Activated CD4-positive, alpha-beta T cell treated with anti-CD3 and anti-CD28 coated beads for 36 hours (primary cell): Measurements from ENCODE around the gene NELL1. TPM values are rescaled to one million over a fixed set of nuclear protein-coding genes. Genes with fewer than 3 reads are reported as not detected.

Experiments
- ATAC-seq: fragments of 200-7000 bp; cut with Tn5 transposase; one replicate; pipeline ENCODE4 v1.10.0; 2021; ENCODE audit warnings: mild to moderate bottlenecking, moderate library complexity
- CTCF ChIA-PET: fragments of 350-600 bp; sonication (Branson Sonifier 250); formaldehyde crosslinking; loops from one replicate; lab custom pipeline; 2021; ENCODE audit warnings: antibody characterized with exemption; lab: Charles Lee
- POLR2A ChIA-PET: fragments of 350-600 bp; sonication (Branson Sonifier 250); formaldehyde crosslinking; loops from one replicate; lab custom pipeline; 2021; ENCODE audit warnings: antibody characterized with exemption, inconsistent platforms; lab: Charles Lee
- DNase-seq: peaks from one replicate; pipeline ENCODE4 v3.0.0-alpha.2; 2020
- H3K27ac Mint-ChIP-seq: one replicate; pipeline ENCODE4 v1.8.0; 2021; ENCODE audit warnings: mixed read lengths
- H3K27me3 Mint-ChIP-seq: one replicate; pipeline ENCODE4 v1.8.0; 2021; ENCODE audit warnings: mixed read lengths
- H3K36me3 Mint-ChIP-seq: one replicate; pipeline ENCODE4 v1.8.0; 2021; ENCODE audit warnings: low read depth, mixed read lengths
- H3K4me1 Mint-ChIP-seq: one replicate; pipeline ENCODE4 v1.8.0; 2021; ENCODE audit warnings: mixed read lengths
- H3K4me3 Mint-ChIP-seq: one replicate; pipeline ENCODE4 v1.8.0; 2021; ENCODE audit warnings: mild to moderate bottlenecking, moderate library complexity, mixed read lengths
- H3K9me3 Mint-ChIP-seq: one replicate; pipeline ENCODE4 v1.8.0; 2021; ENCODE audit warnings: low read depth, mixed read lengths
- intact Hi-C, 2 experiments: fragments of 100-400 bp; cut with DNase I in 1 of 2; cut with micrococcal nuclease in 1 of 2; formaldehyde crosslinking; loops; one replicate each; pipeline versions ENCODE4 v1.14.2 to v1.15.1; 2022 to 2024; cut with DNase I, micrococcal nuclease
- total RNA-seq, 2 experiments: library from RNA; stranded (reverse); gene quantifications; one replicate each; pipeline ENCODE4 v1.2.3, GENCODE V29; 2021

Gene NELL1
- total RNA-seq, 2 experiments from 2014 or later = not detected

DNA sequence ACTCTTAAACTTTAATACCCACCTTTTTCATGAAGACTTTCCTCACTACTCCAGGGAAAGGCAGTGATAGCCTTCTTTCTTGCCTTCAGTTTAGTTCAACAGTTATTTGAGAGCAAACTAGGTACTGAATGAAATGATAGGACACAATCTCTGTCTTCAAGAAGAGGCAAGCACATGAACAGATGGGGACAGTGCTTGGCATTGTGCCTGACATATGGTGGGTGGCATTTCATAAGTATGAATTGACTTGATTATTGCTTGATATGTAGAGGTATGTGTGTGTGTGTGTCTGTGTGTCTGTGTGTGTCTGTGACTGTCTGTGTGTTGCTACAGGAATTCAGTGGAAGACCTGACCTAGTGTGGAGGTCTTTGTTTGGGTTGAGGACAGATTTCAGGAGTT is 504.1 kb downstream of the NELL1 start:
- DNase-seq = no peak
- no peaks in the 10 kb centered on the region for H3K36me3 Mint-ChIP-seq
- POLR2A ChIA-PET = no interaction called here
- CTCF ChIA-PET = no interaction called here
- intact Hi-C loops = no loop called here
- ATAC-seq = no peak
- no peak overlapping the region for H3K4me3 Mint-ChIP-seq
- no peak overlapping the region for H3K27ac Mint-ChIP-seq
- H3K27me3 Mint-ChIP-seq = no peaks in the 10 kb centered on the region
- peaks cover 2% of the 10 kb centered on the region for H3K9me3 Mint-ChIP-seq
- no peaks in the 10 kb centered on the region for H3K4me1 Mint-ChIP-seq

DNA sequence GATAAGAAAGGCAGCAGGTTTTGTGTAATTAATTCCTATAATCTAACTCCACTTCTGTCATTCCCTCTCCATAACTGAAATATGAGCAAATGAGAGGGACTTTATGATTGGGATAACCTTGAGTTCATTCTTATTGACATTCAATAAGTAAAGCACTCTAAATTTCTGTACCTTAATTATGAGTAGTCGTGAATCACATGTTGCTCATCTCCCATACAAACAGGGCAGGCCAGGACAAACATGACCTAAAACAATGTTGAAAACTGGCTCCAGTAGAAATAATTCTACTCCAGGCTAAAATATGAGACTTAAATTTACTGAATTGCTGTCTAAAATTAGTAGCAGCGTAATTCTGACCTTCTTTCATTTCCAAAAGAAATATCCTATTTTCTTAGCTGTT is 505.4 kb downstream of the NELL1 start:
- H3K9me3 Mint-ChIP-seq = peaks cover 2% of the 10 kb centered on the region
- POLR2A ChIA-PET = no interaction called here
- H3K4me1 Mint-ChIP-seq = no peaks in the 10 kb centered on the region
- ATAC-seq = no peak
- no peak for DNase-seq
- CTCF ChIA-PET = interaction anchor here (0.7 kb wide), 1 partner anchor 302 kb away, joined by 3 read pairs; no protein-coding TSS in a partner anchor
- H3K4me3 Mint-ChIP-seq = no peak overlapping the region
- no peaks in the 10 kb centered on the region for H3K36me3 Mint-ChIP-seq
- intact Hi-C loops = no loop called here
- no peak overlapping the region for H3K27ac Mint-ChIP-seq
- H3K27me3 Mint-ChIP-seq = no peaks in the 10 kb centered on the region

DNA sequence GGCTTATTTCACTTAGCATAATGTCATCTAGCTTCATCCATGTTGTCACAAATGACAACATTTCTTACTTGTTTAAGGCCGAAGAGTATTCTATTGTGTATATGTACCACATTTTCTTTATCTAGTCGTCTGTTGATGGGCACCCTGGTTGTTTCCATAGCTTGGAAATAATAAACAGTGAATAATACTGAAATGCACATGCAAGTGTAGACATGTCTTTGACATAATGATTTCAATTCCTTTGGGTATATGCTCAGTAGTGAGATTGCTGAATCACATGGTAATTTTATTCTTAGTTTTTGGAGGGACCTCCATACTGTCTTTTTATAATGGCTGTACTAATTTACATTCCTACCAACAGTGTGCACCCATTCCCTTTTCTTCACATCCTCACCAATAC is 508.0 kb downstream of the NELL1 start:
- ChIA-PET CTCF (no interaction called here), POLR2A (no interaction called here)
- DNase-seq (no peak), ATAC-seq (no peak)
- Mint-ChIP-seq H3K4me1 (no peaks in the 10 kb centered on the region), H3K4me3 (no peak overlapping the region), H3K36me3 (no peaks in the 10 kb centered on the region), H3K27ac (no peak overlapping the region), H3K27me3 (no peaks in the 10 kb centered on the region), H3K9me3 (no peaks in the 10 kb centered on the region)
- intact Hi-C loops = no loop called here

DNA sequence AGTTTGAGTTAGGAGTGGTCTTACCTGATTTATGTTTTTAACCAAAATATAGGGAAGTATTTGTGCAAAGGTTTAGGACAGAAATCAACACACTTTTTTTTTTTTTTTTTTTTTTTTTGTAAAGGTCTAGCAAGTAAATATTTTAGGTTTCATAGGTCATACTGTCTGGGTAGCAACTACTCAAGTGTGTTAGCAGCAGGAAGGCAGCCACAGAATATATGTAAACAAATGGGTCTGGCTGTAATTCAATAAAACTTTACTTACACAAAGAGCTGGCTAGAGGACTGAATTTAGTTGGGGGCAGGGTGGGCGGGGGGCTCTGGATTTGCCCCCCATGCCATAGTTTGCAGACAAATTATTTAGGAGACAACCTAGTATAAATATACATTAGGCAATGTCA is 510.4 kb downstream of the NELL1 start:
- no peaks in the 10 kb centered on the region for H3K36me3 Mint-ChIP-seq
- ChIA-PET CTCF (no interaction called here), POLR2A (no interaction called here)
- intact Hi-C loops = no loop called here
- no peak overlapping the region for H3K4me3 Mint-ChIP-seq
- no peak for DNase-seq
- no peaks in the 10 kb centered on the region for H3K27me3 Mint-ChIP-seq
- no peaks in the 10 kb centered on the region for H3K9me3 Mint-ChIP-seq
- no peak for ATAC-seq
- no peak overlapping the region for H3K27ac Mint-ChIP-seq
- no peaks in the 10 kb centered on the region for H3K4me1 Mint-ChIP-seq

DNA sequence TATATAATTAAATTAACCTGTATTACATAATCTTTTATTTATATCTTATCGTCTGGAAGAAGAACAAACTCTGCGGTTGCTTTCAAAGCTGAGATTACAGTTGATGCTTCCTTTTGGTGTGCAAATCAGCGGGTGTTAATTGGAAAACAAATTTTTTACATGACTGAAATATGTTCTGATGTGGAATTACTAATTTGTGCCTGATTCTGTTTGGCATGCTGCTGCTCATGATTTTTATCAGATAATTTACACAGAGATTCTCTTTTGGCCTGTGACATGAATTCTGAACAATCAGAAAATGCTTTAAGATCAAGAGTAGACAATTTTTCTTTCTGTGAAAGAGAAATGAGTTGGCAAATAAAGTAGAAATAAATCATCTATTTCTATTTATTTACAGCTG is 510.8 kb downstream of the NELL1 start:
- intact Hi-C loops = no loop called here
- peaks cover 2% of the 10 kb centered on the region for H3K9me3 Mint-ChIP-seq
- CTCF ChIA-PET = no interaction called here
- H3K36me3 Mint-ChIP-seq = no peaks in the 10 kb centered on the region
- POLR2A ChIA-PET = no interaction called here
- no peaks in the 10 kb centered on the region for H3K27me3 Mint-ChIP-seq
- no peak overlapping the region for H3K4me3 Mint-ChIP-seq
- H3K4me1 Mint-ChIP-seq = no peaks in the 10 kb centered on the region
- ATAC-seq (no peak), DNase-seq (no peak)
- no peak overlapping the region for H3K27ac Mint-ChIP-seq

DNA sequence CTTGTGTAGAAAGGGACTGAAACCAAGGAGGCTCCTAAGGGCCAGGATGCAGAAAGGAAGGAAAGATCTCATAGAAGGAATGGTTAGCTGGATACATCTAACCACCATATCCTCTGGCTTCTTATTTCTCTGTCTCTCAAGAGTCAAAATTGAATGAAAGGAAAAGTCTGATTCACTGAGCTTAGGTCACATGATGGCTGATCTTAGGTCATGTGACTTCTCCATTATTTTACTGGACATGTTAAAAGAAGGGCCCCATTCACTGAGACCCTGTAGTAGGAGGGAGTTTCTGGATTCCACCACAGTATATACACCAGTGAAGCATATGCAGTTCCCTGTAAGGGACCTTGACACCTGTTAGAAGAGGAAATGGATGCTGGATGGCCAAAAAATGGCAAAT is 516.6 kb downstream of the NELL1 start:
- intact Hi-C loops = no loop called here
- Mint-ChIP-seq H3K9me3 (peaks cover 11% of the 10 kb centered on the region), H3K4me1 (no peaks in the 10 kb centered on the region), H3K36me3 (no peaks in the 10 kb centered on the region), H3K27ac (no peak overlapping the region), H3K27me3 (no peaks in the 10 kb centered on the region), H3K4me3 (no peak overlapping the region)
- POLR2A ChIA-PET = no interaction called here
- DNase-seq = no peak
- no peak for ATAC-seq
- CTCF ChIA-PET = no interaction called here

DNA sequence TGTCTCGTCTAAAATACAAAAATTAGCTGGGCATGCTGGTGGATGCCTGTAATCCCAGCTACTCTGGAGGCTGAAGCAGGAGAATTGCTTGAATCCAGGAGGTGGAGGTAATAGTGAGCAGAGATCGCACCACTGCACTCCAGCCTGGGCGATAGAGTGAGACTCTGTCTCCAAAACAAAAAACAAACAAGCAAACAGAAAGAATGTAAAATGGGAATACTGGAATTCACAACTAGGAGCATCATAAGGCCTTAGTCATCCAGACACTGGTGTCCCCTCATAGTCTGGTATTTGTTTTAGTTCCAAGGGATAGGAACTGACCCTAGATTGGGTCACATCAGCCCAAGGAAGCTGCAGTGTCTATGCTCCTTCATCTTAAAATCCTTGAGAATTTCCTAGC is 520.8 kb downstream of the NELL1 start:
- H3K4me3 Mint-ChIP-seq = no peak overlapping the region
- POLR2A ChIA-PET = no interaction called here
- no peaks in the 10 kb centered on the region for H3K4me1 Mint-ChIP-seq

DNA sequence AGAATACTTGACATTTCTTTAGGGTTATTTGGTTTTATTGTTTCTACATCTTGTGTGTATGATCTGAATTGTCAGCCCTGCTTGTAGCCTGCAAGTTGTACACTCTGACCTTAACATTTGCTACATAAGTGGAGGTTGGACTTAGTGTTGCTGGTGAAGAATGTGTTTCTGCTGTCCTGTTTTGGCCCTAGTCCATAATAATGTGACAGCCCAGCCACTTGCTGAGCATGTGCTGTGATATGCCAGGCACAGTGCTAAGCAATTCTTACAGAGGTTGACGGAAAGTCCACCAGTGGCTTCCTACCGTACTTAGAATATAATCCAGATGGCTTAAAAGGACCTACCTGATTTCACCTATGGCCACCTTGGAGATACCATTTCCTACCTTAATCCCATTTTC is 526.6 kb downstream of the NELL1 start:
- POLR2A ChIA-PET = no interaction called here
- Mint-ChIP-seq H3K36me3 (no peaks in the 10 kb centered on the region), H3K4me1 (no peaks in the 10 kb centered on the region), H3K27ac (no peak overlapping the region), H3K27me3 (no peaks in the 10 kb centered on the region), H3K9me3 (peaks cover 7% of the 10 kb centered on the region), H3K4me3 (no peak overlapping the region)
- CTCF ChIA-PET = no interaction called here
- no peak for ATAC-seq
- intact Hi-C loops = no loop called here
- no peak for DNase-seq

More for the DNA sequence above, 520.8 kb downstream of the NELL1 start:
- Mint-ChIP-seq H3K27me3 (no peaks in the 10 kb centered on the region), H3K27ac (no peak overlapping the region), H3K9me3 (peaks cover 11% of the 10 kb centered on the region), H3K36me3 (no peaks in the 10 kb centered on the region)
- CTCF ChIA-PET = no interaction called here
- intact Hi-C loops = no loop called here
- DNase-seq (no peak), ATAC-seq (no peak)

DNA sequence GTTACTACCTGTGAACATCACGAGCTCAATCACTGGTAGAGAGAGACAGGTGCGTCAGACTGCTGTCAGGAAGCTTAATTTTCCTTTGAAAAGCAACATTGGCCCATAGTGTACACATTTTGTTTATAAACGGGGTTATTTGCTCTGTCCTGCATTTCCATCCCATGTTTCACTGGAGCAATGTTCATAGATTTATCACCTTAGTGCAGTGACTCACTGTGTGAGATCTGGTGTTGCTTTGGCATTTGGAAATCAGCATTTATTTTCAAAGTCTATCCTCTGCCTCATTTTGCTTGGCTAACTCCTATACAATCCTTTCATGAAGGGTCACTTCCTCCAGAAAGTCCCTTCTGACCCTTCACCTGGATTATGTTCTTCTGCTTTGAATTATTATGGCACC is 529.1 kb downstream of the NELL1 start:
- CTCF ChIA-PET = no interaction called here
- DNase-seq (no peak), ATAC-seq (no peak)
- no peaks in the 10 kb centered on the region for H3K27me3 Mint-ChIP-seq
- no peak overlapping the region for H3K4me3 Mint-ChIP-seq
- H3K27ac Mint-ChIP-seq = no peak overlapping the region
- H3K9me3 Mint-ChIP-seq = peaks cover 16% of the 10 kb centered on the region
- POLR2A ChIA-PET = no interaction called here
- no peaks in the 10 kb centered on the region for H3K36me3 Mint-ChIP-seq
- intact Hi-C loops = no loop called here
- H3K4me1 Mint-ChIP-seq = no peaks in the 10 kb centered on the region

DNA sequence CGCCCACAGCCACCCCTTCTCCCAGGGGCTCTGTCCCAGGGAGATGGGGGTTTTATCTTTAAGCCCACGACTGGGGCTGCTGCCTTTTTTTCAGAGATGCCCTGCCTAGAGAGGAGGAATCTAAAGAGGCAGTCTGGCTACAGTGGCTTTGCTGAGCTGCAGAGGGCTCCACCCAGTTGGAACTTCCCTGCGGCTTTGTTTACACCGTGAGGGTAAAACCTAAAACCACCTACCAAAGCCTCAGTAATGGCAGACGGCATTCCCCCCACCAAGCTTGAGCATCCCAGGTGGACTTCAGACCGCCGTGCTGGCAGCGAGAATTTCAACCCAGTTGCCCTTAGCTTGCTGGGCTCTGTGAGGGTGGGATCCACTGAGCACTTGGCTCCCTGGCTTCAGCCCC is 535.8 kb downstream of the NELL1 start:
- Mint-ChIP-seq H3K36me3 (no peaks in the 10 kb centered on the region), H3K4me1 (no peaks in the 10 kb centered on the region), H3K27ac (no peak overlapping the region), H3K27me3 (no peaks in the 10 kb centered on the region), H3K9me3 (peaks cover 14% of the 10 kb centered on the region), H3K4me3 (no peak overlapping the region)
- intact Hi-C loops = no loop called here
- ChIA-PET CTCF (no interaction called here), POLR2A (no interaction called here)
- ATAC-seq = no peak
- no peak for DNase-seq

DNA sequence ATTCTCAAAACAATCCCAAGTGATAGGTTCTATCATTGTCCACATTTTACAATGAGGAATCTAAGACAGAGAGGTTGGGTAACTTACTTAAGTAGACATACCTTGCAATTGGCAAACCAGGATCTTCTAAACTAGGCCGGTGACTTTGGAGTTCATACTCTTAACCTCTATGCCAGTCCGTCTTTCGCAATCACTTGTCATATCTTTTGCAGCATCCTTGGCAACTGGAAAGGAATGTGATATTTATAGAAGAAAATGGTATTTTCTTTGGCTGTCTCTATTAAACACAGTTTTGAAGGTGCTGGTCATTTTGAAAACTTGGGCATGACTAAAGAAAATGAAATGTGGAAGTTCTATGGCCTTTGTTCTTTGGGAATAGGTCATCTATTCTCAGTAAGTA is 556.5 kb downstream of the NELL1 start:
- no peaks in the 10 kb centered on the region for H3K4me1 Mint-ChIP-seq
- H3K36me3 Mint-ChIP-seq = no peaks in the 10 kb centered on the region
- CTCF ChIA-PET = no interaction called here
- no peaks in the 10 kb centered on the region for H3K27me3 Mint-ChIP-seq
- ATAC-seq (no peak), DNase-seq (no peak)
- intact Hi-C loops = no loop called here
- peaks cover 5% of the 10 kb centered on the region for H3K9me3 Mint-ChIP-seq
- no peak overlapping the region for H3K27ac Mint-ChIP-seq
- no peak overlapping the region for H3K4me3 Mint-ChIP-seq
- POLR2A ChIA-PET = no interaction called here

DNA sequence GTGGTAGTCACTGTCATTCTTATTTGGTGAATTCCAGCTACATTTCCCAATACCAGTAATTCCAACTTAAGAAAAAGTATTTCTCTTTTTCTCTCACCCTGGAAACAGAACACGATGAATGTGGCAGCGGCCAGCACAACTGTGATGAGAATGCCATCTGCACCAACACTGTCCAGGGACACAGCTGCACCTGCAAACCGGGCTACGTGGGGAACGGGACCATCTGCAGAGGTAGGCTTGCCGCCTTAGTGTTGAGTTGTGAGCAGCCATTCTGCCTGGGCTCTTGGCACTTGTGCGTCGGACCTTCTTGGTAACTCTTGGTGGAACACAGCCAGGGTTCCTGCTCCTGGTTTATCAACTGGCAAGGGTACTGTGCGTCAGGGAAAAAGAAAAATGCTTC is 559.8 kb downstream of the NELL1 start:
- Mint-ChIP-seq H3K36me3 (no peaks in the 10 kb centered on the region), H3K4me1 (no peaks in the 10 kb centered on the region)

DNA sequence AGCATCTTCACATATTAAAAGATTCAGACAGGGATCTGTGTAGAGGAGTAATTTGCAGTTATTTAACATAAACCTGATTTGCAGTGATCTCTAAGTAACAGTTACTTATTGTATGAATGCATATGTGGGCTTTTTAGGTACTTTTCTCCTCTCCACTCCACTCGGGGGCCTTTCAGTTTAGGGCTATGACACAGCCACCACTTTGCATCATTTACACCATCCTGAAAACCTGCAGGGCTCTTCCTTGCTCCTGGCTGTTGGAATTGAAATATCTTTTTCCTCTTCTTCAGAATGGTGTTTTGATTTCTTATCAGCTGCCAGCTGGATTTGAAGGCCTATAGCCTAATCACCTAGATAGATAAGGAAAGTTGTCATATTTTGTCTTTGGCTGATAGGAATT is 580.8 kb downstream of the NELL1 start:
- H3K9me3 Mint-ChIP-seq = peaks cover 9% of the 10 kb centered on the region

More for the DNA sequence above, 559.8 kb downstream of the NELL1 start:
- DNase-seq (no peak), ATAC-seq (no peak)
- intact Hi-C loops = no loop called here
- ChIA-PET CTCF (no interaction called here), POLR2A (no interaction called here)
- H3K9me3 Mint-ChIP-seq = no peaks in the 10 kb centered on the region
- no peaks in the 10 kb centered on the region for H3K27me3 Mint-ChIP-seq
- H3K4me3 Mint-ChIP-seq = no peak overlapping the region
- H3K27ac Mint-ChIP-seq = no peak overlapping the region

More for the DNA sequence above, 580.8 kb downstream of the NELL1 start:
- intact Hi-C loops = no loop called here
- Mint-ChIP-seq H3K4me1 (no peaks in the 10 kb centered on the region), H3K36me3 (no peaks in the 10 kb centered on the region), H3K27me3 (no peaks in the 10 kb centered on the region), H3K27ac (no peak overlapping the region), H3K4me3 (no peak overlapping the region)
- CTCF ChIA-PET = no interaction called here
- ATAC-seq (no peak), DNase-seq (no peak)
- POLR2A ChIA-PET = no interaction called here
